Thoracic aorta (tissue), 2 donors: ENCODE results near the gene GSTM1. TPM values are rescaled to one million over a fixed set of nuclear protein-coding genes. Genes with fewer than 3 reads are reported as not detected.

Source experiments
- ATAC-seq: fragments of 150-250 bp; one replicate; pipeline ENCODE4 v1.8.0; 2017; ENCODE audit warnings: low read depth; ENCODE audit not compliant: insufficient number of reproducible peaks, low FRiP score
- DNase-seq: peaks from one replicate; pipeline ENCODE4 v3.0.0-alpha.2; 2020; ENCODE audit warnings: low spot score
- H3K27ac ChIP-seq, 2 donors: fragments of 200-600 bp; sonication (generic); 1 replicate in 1 of 2; 2 replicates in 1 of 2; pipeline ENCODE4 v1.5.1; 2016; ENCODE audit warnings: mild to moderate bottlenecking in 2 of 2, moderate library complexity in 2 of 2
- H3K27me3 ChIP-seq: fragments of 200-600 bp; sonication (generic); replicated peaks from 2 replicates; pipeline ENCODE4 v1.6.0; 2016; ENCODE audit warnings: mild to moderate bottlenecking; ENCODE audit not compliant: insufficient read depth
- H3K36me3 ChIP-seq: fragments of 200-600 bp; sonication (generic); one replicate; pipeline ENCODE4 v1.5.1; 2016
- H3K4me1 ChIP-seq, 2 donors: fragments of 200-600 bp; sonication (generic); 1 replicate in 1 of 2; 2 replicates in 1 of 2; pipeline versions ENCODE4 v1.5.1 to v1.6.0; 2016; ENCODE audit warnings: low read depth in 2 of 2, mild to moderate bottlenecking in 1 of 2; ENCODE audit not compliant: control insufficient read depth in 1 of 2
- H3K4me3 ChIP-seq: fragments of 200-600 bp; sonication (generic); 2 replicates; pipeline ENCODE4 v1.5.1; 2016; ENCODE audit warnings: mild to moderate bottlenecking
- H3K9me3 ChIP-seq: fragments of 200-600 bp; sonication (generic); 2 replicates; pipeline ENCODE4 v1.5.1; 2016
- CTCF ChIP-seq: fragments of 200-600 bp; sonication (generic); IDR thresholded peaks from one replicate; pipeline ENCODE4 v1.5.1; 2019; ENCODE audit warnings: antibody characterized with exemption
- total RNA-seq, 2 donors: library from RNA; depleted of rRNA; stranded (reverse); fragments of >200 nt; gene quantifications; one replicate each; pipeline versions ENCODE4 v1.1.0 to v1.2.3, GENCODE V29; 2016

GSTM1 gene
- total RNA-seq, 2 donors from 2014 or later, result not detected

- Histone ChIP-seq H3K9me3 (no peaks in the 10 kb centered on the region), H3K36me3 (no peaks in the 10 kb centered on the region), H3K4me3 (no peak overlapping the region), H3K4me1 (no peaks in the 10 kb centered on the region), H3K27me3 (no peaks in the 10 kb centered on the region), H3K27ac (no peak overlapping the region)
- no peak for ATAC-seq
- no peak for DNase-seq
- no peak for TF ChIP-seq CTCF
These were observed 41.3 kb downstream of the GSTM1 start for GRCh38 chr1:109728870-109729269.

GRCh38 chr1:109730666-109731065, 43.0 kb downstream of the GSTM1 start:
- no peak for TF ChIP-seq CTCF
- no peaks in the 10 kb centered on the region for H3K4me1 ChIP-seq
- H3K27ac ChIP-seq, result no peak overlapping the region
- H3K36me3 ChIP-seq, result no peaks in the 10 kb centered on the region
- H3K9me3 ChIP-seq, result no peaks in the 10 kb centered on the region
- no peaks in the 10 kb centered on the region for H3K27me3 ChIP-seq
- ATAC-seq, result no peak
- DNase-seq, result no peak
- no peak overlapping the region for H3K4me3 ChIP-seq

GRCh38 chr1:109732390-109732881, 44.8 kb downstream of the GSTM1 start:
- no peak overlapping the region for H3K27ac ChIP-seq
- H3K4me1 ChIP-seq, result no peaks in the 10 kb centered on the region
- H3K27me3 ChIP-seq, result no peaks in the 10 kb centered on the region
- peaks cover 10% of the 10 kb centered on the region for H3K36me3 ChIP-seq
- ATAC-seq, result no peak
- no peak for TF ChIP-seq CTCF
- H3K9me3 ChIP-seq, result no peaks in the 10 kb centered on the region
- H3K4me3 ChIP-seq, result no peak overlapping the region
- DNase-seq, result no peak

GRCh38 chr1:109733236-109733870, 45.7 kb downstream of the GSTM1 start:
- no peak for DNase-seq
- Histone ChIP-seq H3K4me1 (no peaks in the 10 kb centered on the region), H3K27ac (no peak overlapping the region)

More at GRCh38 chr1:109733236-109733870, 45.7 kb downstream of the GSTM1 start:
- Histone ChIP-seq H3K9me3 (no peaks in the 10 kb centered on the region), H3K27me3 (no peaks in the 10 kb centered on the region), H3K36me3 (peaks cover 14% of the 10 kb centered on the region), H3K4me3 (no peak overlapping the region)
- no peak for TF ChIP-seq CTCF
- no peak for ATAC-seq
